Adrenal gland (tissue), 12 donors: Measurements from ENCODE around the gene SPEF1. TPM values are rescaled to one million over a fixed set of nuclear protein-coding genes. Genes with fewer than 3 reads are reported as not detected.

Source experiments
- DNase-seq, 7 donors: peaks; one replicate each; pipeline ENCODE4 v3.0.0-alpha.2; 2019 to 2020
- H3K27ac ChIP-seq, 5 donors: fragments of 200-600 bp; sonication (generic) in 4 of 5; 1 replicate in 3 of 5; 2 replicates in 2 of 5; pipeline versions ENCODE4 v1.5.1 to v1.8.0; 2016 to 2020; ENCODE audit warnings: mild to moderate bottlenecking in 1 of 5
- H3K27me3 ChIP-seq: fragments of 200-600 bp; 2 replicates; pipeline ENCODE4 v1.8.0; 2021
- H3K36me3 ChIP-seq, 2 donors: fragments of 200-600 bp; replicated peaks in 1 of 2; 1 replicate in 1 of 2; 2 replicates in 1 of 2; pipeline versions ENCODE4 v1.5.1 to v1.8.0; 2018 to 2022
- H3K4me1 ChIP-seq, 2 donors: fragments of 200-600 bp; replicated peaks in 1 of 2; 1 replicate in 1 of 2; 2 replicates in 1 of 2; pipeline versions ENCODE4 v1.5.1 to v1.8.0; 2018 to 2021
- H3K4me3 ChIP-seq, 4 donors: fragments of 200-600 bp; sonication (generic) in 3 of 4; one replicate each; pipeline ENCODE4 v1.5.1; 2016 to 2018
- H3K9me3 ChIP-seq, 3 donors: fragments of 200-600 bp; sonication (generic) in 1 of 3; replicated peaks in 1 of 3; 1 replicate in 2 of 3; 2 replicates in 1 of 3; pipeline versions ENCODE4 v1.5.1 to v1.8.0; 2016 to 2021
- CTCF ChIP-seq, 6 experiments: fragments of 450-650 bp in 4 of 6; fragments of 200-600 bp in 2 of 6; sonication (generic) in 1 of 6; IDR thresholded peaks; 1 replicate in 5 of 6; 2 replicates in 1 of 6; pipeline versions ENCODE4 v1.5.1 to v1.8.0; 2016 to 2021; ENCODE audit warnings: antibody characterized with exemption in 6 of 6, mild to moderate bottlenecking in 2 of 6, moderate library complexity in 1 of 6
- POLR2A ChIP-seq, 2 donors: fragments of 450-650 bp; IDR thresholded peaks; one replicate each; pipeline ENCODE4 v1.6.1; 2017; ENCODE audit warnings: antibody characterized with exemption in 2 of 2, mild to moderate bottlenecking in 2 of 2, moderate library complexity in 1 of 2
- whole genome bisulfite sequencing, 4 donors: extraction: QIAGEN DNeasy Blood & Tissue Kit in 2 of 4; methylation state at CpG; one replicate each; pipeline versions ENCODE4 v1.1.5 to v1.1.7; 2013 to 2017; 5-methylcytosine and 5-hydroxymethylcytosine counted together
- intact Hi-C, 2 donors: fragments of 100-400 bp; cut with DNase I; formaldehyde crosslinking; loops; one replicate each; pipeline versions ENCODE4 v1.14.1 to v1.15.0; 2022 to 2023
- polyA plus RNA-seq, 3 donors: library from polyadenylated mRNA; stranded (reverse); fragments of 200-250 nt in 2 of 3; fragments of 350-450 nt in 1 of 3; fragmentation: Illumina TruSeq in 1 of 3; extraction: RNeasy Lipid Tissue Mini Kit (QIAGEN cat#74804) in 1 of 3; gene quantifications; one replicate each; pipeline ENCODE4 v1.2.3, GENCODE V29; 2013 to 2014
- total RNA-seq, 9 donors: library from RNA; depleted of rRNA in 4 of 9; stranded (reverse); fragments of >200 nt in 4 of 9; fragments of 120-200 nt in 1 of 9; fragmentation: NEBNext Ultra II Directional in 1 of 9; extraction: Animal tissue kit (Norgen Biotek cat#: 25700) in 1 of 9; gene quantifications; one replicate each; pipeline versions ENCODE4 v1.1.0 to v1.2.4, GENCODE V29; 2013 to 2023
- donor health status: healthy with polysubstance abuse.
- donor health status: Bipolar disorder and iron deficiency.
- donor health status: DM: yes; HTN: yes; CAD: no.
- donor health status: DM: no; HTN: no; CAD: no.
- donor health status: DM: no; HTN: no; CAD: no.
- donor health status: DM: yes; HTN: yes; CAD: no.

The SPEF1 gene
- total and polyA plus RNA-seq, 12 donors, result 0.14 to 1.4 (median 0.38) TPM; not detected in 2

GRCh38 chr20:3786665-3787323, 5.5 kb upstream of the SPEF1 start, which contains the start of gene CENPB:
Gene CENPB, minus strand, starts transcription at chr20:3786740. Its CDS starts 257 bp downstream, at chr20:3786483.
- peak within 1 kb of the TSS in 3 of 4 donors; percentile 34 to 74 (median 36) for H3K4me3 ChIP-seq
- intact Hi-C loops, result loop anchor here in 1 of 2 donors (2.0 kb wide), 1 partner anchor 32 kb away; no protein-coding TSS in a partner anchor
- peak within 1 kb of the TSS; percentile 27 to 86 (median 80) for H3K27ac ChIP-seq
- no peaks in the 10 kb centered on the region for H3K27me3 ChIP-seq
- H3K4me1 ChIP-seq, result peaks cover 18 to 39% of the 10 kb centered on the region in 2 donors
- peak; percentile 86 to 93 (median 90) for DNase-seq
- no peaks in the 10 kb centered on the region for H3K9me3 ChIP-seq
- TF ChIP-seq POLR2A (IDR thresholded peaks at IDR 0.05), result no peak
- peak; percentile 30 to 87 (median 58) for TF ChIP-seq CTCF (IDR thresholded peaks at IDR 0.05)
- 2 to 7% (median 4%) methylated on average over 23 to 70 of the region's 70 CpGs for WGBS, 4 donors
- H3K36me3 ChIP-seq, result no peaks in the 10 kb centered on the region

- H3K27me3 ChIP-seq, result no peaks in the 10 kb centered on the region
- H3K36me3 ChIP-seq, result no peaks in the 10 kb centered on the region
- intact Hi-C loops, result loop anchor here in 1 of 2 donors (2.0 kb wide), 1 partner anchor 33 kb away; no protein-coding TSS in a partner anchor
- H3K4me1 ChIP-seq, result peaks cover 18 to 44% of the 10 kb centered on the region in 2 donors
- 1 to 2% methylated on average over 31 to 35 of the region's 35 CpGs; no CpG with 5 or more reads in 2 of the 4 donors for WGBS, 4 donors
- peak overlapping the region in 3 of 4 donors; percentile 34 to 74 (median 36) for H3K4me3 ChIP-seq
- H3K9me3 ChIP-seq, result no peaks in the 10 kb centered on the region
- peak overlapping the region; percentile 27 to 86 (median 80) for H3K27ac ChIP-seq
- TF ChIP-seq CTCF (IDR thresholded peaks at IDR 0.05), result no peak
- TF ChIP-seq POLR2A (IDR thresholded peaks at IDR 0.05), result peak in 1 of 2 donors; percentile 2
- DNase-seq, result peak; percentile 59 to 83 (median 68)
Measured at GRCh38 chr20:3786126-3786484, 4.9 kb upstream of the SPEF1 start.

GRCh38 chr20:3785240-3786125, 4.2 kb upstream of the SPEF1 start:
- no peak for TF ChIP-seq POLR2A (IDR thresholded peaks at IDR 0.05)
- no peak for TF ChIP-seq CTCF (IDR thresholded peaks at IDR 0.05)
- Histone ChIP-seq H3K36me3 (no peaks in the 10 kb centered on the region), H3K4me3 (peak overlapping the region in 3 of 4 donors; percentile 34 to 74 (median 36)), H3K27ac (peak overlapping the region; percentile 27 to 86 (median 80)), H3K9me3 (no peaks in the 10 kb centered on the region), H3K4me1 (peaks cover 18 to 48% of the 10 kb centered on the region in 2 donors), H3K27me3 (no peaks in the 10 kb centered on the region)
- DNase-seq, result peak in 5 of 7 donors; percentile 48 to 61 (median 56)
- 16 to 36% (median 26%) methylated on average over 13 to 79 of the region's 79 CpGs for WGBS, 4 donors
- intact Hi-C loops, result loop anchor here in 1 of 2 donors (2.0 kb wide), 1 partner anchor 33 kb away; no protein-coding TSS in a partner anchor

- H3K9me3 ChIP-seq, result no peaks in the 10 kb centered on the region
- H3K4me3 ChIP-seq, result peak overlapping the region in 1 of 4 donors; percentile 74
- no peaks in the 10 kb centered on the region for H3K36me3 ChIP-seq
- 84 to 88% (median 85%) methylated on average over 6 of the region's 6 CpGs for WGBS, 4 donors
- peak overlapping the region in 3 of 5 donors; percentile 66 to 86 (median 80) for H3K27ac ChIP-seq
- no peaks in the 10 kb centered on the region for H3K27me3 ChIP-seq
- intact Hi-C loops, result loop anchor here in 1 of 2 donors (5.0 kb wide), 1 partner anchor 42 kb away; no protein-coding TSS in a partner anchor
- TF ChIP-seq CTCF (IDR thresholded peaks at IDR 0.05), result no peak
- no peak for TF ChIP-seq POLR2A (IDR thresholded peaks at IDR 0.05)
- no peak for DNase-seq
- H3K4me1 ChIP-seq, result peaks cover 18 to 48% of the 10 kb centered on the region in 2 donors
Measured at GRCh38 chr20:3784863-3785239, 3.6 kb upstream of the SPEF1 start.
